ENCODE results near the gene SMOC2. TPM values are rescaled to one million over a fixed set of nuclear protein-coding genes. Genes with fewer than 3 reads are reported as not detected.

The SMOC2 gene
- polyA plus RNA-seq, 1 donor from 2014 or later, result 0.50 TPM

- Histone ChIP-seq H3K36me3 (ENCODE audit: insufficient read depth, low read length) (no peaks in the 10 kb centered on the region), H3K9me2 (ENCODE audit: insufficient read depth, low read length) (no peaks in the 10 kb centered on the region), H3K27ac (ENCODE audit: low read length) (no peak overlapping the region), H3K79me2 (replicated peaks; ENCODE audit: insufficient read depth, low read length) (no peaks in the 10 kb centered on the region), H3K4me3 (ENCODE audit: low read length) (no peak overlapping the region), H3K9me3 (ENCODE audit: low read length) (no peaks in the 10 kb centered on the region), H3K27me3 (ENCODE audit: insufficient read depth, low read depth, low read length) (no peaks in the 10 kb centered on the region), H2AFZ (ENCODE audit: low read depth, low read length) (no peak overlapping the region), H3K9ac (ENCODE audit: low read length) (no peak overlapping the region), H3F3A (ENCODE audit: insufficient read depth, low read length, poor library complexity, severe bottlenecking) (no peaks in the 10 kb centered on the region), H3K4me2 (ENCODE audit: low read length) (no peak overlapping the region), H4K20me1 (ENCODE audit: insufficient read depth) (no peaks in the 10 kb centered on the region)
- no peak for TF ChIP-seq POLR2AphosphoS5 (IDR thresholded peaks at IDR 0.05)
- no peak for TF ChIP-seq EZH2 (IDR thresholded peaks at IDR 0.05; ENCODE audit: borderline replicate concordance, insufficient read depth, low read length, poor library complexity, severe bottlenecking)
- no peak for TF ChIP-seq REST (IDR thresholded peaks at IDR 0.05; ENCODE audit: borderline replicate concordance)
- no peak for TF ChIP-seq TAF1 (IDR thresholded peaks at IDR 0.05; ENCODE audit: low read depth)
- TF ChIP-seq EP300 (conservative IDR thresholded peaks at IDR 0.05; ENCODE audit: poor library complexity, severe bottlenecking), result no peak
- no peak for TF ChIP-seq RAD21 (conservative IDR thresholded peaks at IDR 0.05)
- TF ChIP-seq MXI1 (conservative IDR thresholded peaks at IDR 0.05; ENCODE audit: poor library complexity, severe bottlenecking), result no peak
- no peak for TF ChIP-seq SMC3 (conservative IDR thresholded peaks at IDR 0.05; ENCODE audit: poor library complexity)
- no peak for TF ChIP-seq CTCF (IDR thresholded peaks at IDR 0.05; ENCODE audit: poor library complexity, severe bottlenecking)
Measured at GRCh38 chr6:168527451-168528210, 86.6 kb downstream of the SMOC2 start.

GRCh38 chr6:168528474-168529095, 87.6 kb downstream of the SMOC2 start:
- no peaks in the 10 kb centered on the region for H3F3A ChIP-seq (ENCODE audit: insufficient read depth, low read length, poor library complexity, severe bottlenecking)
- no peak overlapping the region for H3K9ac ChIP-seq (ENCODE audit: low read length)
- no peaks in the 10 kb centered on the region for H3K36me3 ChIP-seq (ENCODE audit: insufficient read depth, low read length)
- H4K20me1 ChIP-seq (ENCODE audit: insufficient read depth), result no peaks in the 10 kb centered on the region
- no peak for TF ChIP-seq EP300 (conservative IDR thresholded peaks at IDR 0.05; ENCODE audit: poor library complexity, severe bottlenecking)
- TF ChIP-seq CTCF (IDR thresholded peaks at IDR 0.05; ENCODE audit: poor library complexity, severe bottlenecking), result no peak
- TF ChIP-seq MXI1 (conservative IDR thresholded peaks at IDR 0.05; ENCODE audit: poor library complexity, severe bottlenecking), result no peak
- no peak for TF ChIP-seq RAD21 (conservative IDR thresholded peaks at IDR 0.05)
- TF ChIP-seq POLR2AphosphoS5 (IDR thresholded peaks at IDR 0.05), result no peak
- no peak for TF ChIP-seq TAF1 (IDR thresholded peaks at IDR 0.05; ENCODE audit: low read depth)
- TF ChIP-seq SMC3 (conservative IDR thresholded peaks at IDR 0.05; ENCODE audit: poor library complexity), result no peak
- TF ChIP-seq REST (IDR thresholded peaks at IDR 0.05; ENCODE audit: borderline replicate concordance), result no peak
- TF ChIP-seq EZH2 (IDR thresholded peaks at IDR 0.05; ENCODE audit: borderline replicate concordance, insufficient read depth, low read length, poor library complexity, severe bottlenecking), result no peak
- no peak overlapping the region for H2AFZ ChIP-seq (ENCODE audit: low read depth, low read length)
- H3K4me3 ChIP-seq (ENCODE audit: low read length), result no peak overlapping the region
- H3K27ac ChIP-seq (ENCODE audit: low read length), result no peak overlapping the region
- no peak overlapping the region for H3K4me2 ChIP-seq (ENCODE audit: low read length)
- no peaks in the 10 kb centered on the region for H3K27me3 ChIP-seq (ENCODE audit: insufficient read depth, low read depth, low read length)
- no peaks in the 10 kb centered on the region for H3K9me3 ChIP-seq (ENCODE audit: low read length)
- H3K9me2 ChIP-seq (ENCODE audit: insufficient read depth, low read length), result no peaks in the 10 kb centered on the region
- H3K79me2 ChIP-seq (replicated peaks; ENCODE audit: insufficient read depth, low read length), result no peaks in the 10 kb centered on the region
